ENCODE data around the gene EVA1C. TPM values are rescaled to one million over a fixed set of nuclear protein-coding genes. Genes with fewer than 3 reads are reported as not detected.
"Not testable (repeated sequence)": the region's sequence is repeated elsewhere in the genome, so short reads cannot be mapped to it uniquely, and the experiment has no call there.

The EVA1C gene
- total RNA-seq, 1 donor from 2014 or later: 5.0 TPM

DNA sequence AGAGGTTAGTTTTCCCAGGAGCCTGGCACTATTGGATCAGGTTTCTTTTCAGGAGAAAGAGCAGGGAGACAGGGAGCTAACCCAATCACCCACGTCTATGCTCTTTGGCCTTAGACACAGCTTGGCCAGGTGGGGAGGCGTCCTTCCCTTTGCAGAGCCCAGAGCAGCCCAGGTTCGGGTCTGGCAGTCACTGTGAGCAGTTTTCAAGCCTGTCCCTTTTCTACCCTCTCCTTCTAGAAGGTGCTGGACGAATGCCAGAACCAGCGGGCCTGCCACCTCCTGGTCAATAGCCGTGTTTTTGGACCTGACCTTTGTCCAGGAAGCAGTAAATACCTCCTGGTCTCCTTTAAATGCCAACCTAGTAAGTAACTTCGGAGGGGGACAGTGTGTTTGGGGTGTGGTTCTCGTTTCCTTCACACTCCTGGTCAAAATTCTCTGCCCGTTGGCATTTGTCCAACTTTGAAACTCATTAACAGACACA, 44.9 kb downstream of the EVA1C start:
- ATAC-seq: peak; percentile 75

DNA sequence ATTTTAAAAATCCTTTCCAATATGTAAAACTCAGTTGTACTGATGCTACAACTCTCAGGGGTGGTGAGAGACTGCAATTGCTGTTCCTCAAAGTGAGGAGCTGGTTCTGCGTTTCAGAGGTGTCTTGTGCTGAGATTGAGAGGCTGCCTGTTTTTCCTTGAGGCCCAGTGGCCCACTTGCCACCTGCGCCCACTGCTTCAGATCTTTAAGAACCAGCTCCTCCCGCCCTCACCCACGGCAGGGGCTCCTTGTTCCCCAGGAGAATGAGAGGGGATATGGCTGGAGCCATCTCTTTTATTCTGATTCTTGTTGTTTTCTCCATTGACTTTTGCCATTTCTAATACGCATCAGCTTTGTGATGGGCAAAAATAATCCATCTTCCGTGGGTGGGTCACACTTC, 45.5 kb downstream of the EVA1C start:
- no peak for ATAC-seq

More for the DNA sequence above, 44.9 kb downstream of the EVA1C start:
- DNase-seq (ENCODE audit: low spot score): peak; percentile 59

DNA sequence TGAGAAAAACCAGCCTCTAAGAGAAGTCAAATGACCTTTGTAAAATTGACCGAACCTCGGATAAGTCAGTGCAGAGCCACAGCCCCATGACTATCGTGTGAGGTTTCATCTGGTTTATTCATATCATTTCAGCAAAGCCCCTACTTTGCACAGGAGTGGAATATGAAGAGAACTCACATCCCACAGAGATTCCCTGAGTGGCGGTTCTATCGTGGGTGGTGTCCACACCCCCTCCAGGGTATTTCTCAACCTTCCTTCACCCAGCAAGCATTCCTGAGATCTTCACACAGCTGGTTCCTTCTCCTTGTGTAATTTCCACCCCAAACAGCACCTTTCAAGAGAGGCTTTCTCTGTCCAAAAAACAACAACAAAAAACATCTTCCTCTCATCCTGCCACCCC, 47.5 kb downstream of the EVA1C start:
- no peak for ATAC-seq

More for the DNA sequence above, 45.5 kb downstream of the EVA1C start:
- DNase-seq (ENCODE audit: low spot score): no peak

DNA sequence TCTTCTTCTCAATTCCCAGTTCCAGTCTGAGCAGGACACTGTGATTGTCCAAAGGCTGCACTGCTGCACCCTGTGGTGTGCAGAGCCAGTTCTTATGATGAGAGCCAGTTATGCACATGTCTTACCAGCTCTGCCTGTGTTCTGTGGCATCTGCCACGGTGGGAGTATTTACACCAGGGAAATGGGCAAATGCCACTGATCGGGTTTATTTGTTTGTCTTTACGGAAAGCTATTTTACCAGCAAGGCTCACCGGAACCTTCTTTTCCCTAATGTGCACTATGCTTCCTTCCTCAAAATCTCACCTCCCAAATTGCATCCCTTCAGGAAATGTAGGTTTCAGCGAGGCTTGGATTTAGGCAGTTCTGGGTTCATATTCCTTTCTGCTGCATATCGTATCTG, 49.0 kb downstream of the EVA1C start:
- no peak for ATAC-seq

More for the DNA sequence above, 47.5 kb downstream of the EVA1C start:
- no peak for DNase-seq (ENCODE audit: low spot score)

DNA sequence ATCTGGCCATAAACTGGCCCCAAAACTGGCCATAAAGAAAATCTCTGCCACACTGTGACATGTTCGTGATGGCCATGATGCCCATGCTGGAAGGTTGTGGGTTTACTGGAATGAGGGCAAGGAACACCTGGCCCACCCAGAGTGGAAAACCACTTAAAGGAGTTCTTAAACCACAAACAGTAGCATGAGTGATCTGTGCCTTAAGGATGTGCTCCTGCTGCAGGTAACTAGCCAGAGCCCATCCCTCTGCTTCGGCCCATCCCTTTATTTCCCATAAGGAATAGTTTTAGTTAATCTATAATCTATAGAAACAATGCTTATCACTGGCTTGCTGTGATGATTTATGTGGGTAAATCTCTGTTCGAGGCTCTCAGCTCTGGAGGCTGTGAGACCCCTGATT, 50.1 kb downstream of the EVA1C start:
- ATAC-seq: not testable (repeated sequence)

More for the DNA sequence above, 49.0 kb downstream of the EVA1C start:
- no peak for DNase-seq (ENCODE audit: low spot score)

DNA sequence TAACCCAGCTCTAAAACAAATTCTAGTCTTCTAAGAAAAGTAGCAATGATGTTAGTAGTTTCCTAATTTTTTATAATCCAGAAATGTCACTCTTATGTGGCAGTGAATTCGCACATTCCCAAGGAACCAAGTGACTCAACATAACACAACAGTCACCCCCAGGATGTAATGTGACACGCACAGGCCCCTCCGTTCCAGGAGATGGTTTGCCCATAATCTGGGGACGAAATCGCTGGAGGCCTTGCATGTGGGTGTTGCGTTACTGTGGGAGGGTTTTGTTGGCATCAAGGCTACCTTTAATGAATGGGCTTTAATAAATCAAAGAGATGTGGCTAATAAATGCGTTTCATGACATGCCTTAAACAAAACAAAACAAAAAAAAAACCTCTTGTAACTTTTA, 50.9 kb downstream of the EVA1C start:
- DNase-seq (ENCODE audit: low spot score): no peak
- ATAC-seq: no peak

More for the DNA sequence above, 50.1 kb downstream of the EVA1C start:
- not testable (repeated sequence) for DNase-seq (ENCODE audit: low spot score)

DNA sequence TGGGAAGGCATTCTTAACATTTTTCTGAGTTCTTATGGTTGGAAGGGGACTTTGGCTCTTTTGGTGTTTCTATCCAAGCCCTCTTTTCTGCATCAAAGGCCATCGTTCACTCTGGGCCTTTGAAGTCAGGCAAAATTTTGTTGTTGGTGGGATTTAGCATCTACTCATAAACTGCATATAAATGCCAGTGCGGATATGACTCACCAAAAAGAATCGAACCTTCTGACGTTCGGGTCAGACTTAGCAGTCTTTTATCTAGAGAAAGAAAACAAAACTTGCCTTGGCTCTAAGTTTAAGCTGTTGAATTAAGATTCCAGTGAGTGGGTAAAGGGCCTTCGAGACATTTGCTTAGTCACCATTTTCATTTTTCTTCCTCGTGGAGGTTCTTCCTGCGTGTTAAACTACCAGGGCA, 51.4 kb downstream of the EVA1C start:
- DNase-seq (ENCODE audit: low spot score) (no peak), ATAC-seq (no peak)

DNA sequence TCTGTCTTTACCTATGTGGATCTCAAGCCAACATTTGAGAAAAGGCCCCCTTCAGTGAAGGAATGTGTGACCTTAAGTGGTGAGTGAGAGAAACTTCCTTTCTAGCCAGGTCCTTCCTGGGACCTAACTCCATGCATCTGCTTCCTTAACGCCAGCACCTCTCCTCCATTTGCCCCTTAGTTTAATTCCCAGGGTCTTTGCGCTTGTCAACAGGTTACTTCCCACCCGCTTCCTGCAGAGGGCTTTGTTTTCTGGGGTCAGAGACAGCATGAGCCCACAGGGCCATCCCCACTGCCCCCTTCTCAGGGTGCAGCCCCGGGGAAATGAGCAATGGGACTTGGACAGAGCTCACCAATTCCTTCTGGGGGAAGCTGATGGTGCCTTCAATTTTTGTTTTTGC, 54.8 kb downstream of the EVA1C start:
- DNase-seq (ENCODE audit: low spot score) (no peak), ATAC-seq (no peak)

DNA sequence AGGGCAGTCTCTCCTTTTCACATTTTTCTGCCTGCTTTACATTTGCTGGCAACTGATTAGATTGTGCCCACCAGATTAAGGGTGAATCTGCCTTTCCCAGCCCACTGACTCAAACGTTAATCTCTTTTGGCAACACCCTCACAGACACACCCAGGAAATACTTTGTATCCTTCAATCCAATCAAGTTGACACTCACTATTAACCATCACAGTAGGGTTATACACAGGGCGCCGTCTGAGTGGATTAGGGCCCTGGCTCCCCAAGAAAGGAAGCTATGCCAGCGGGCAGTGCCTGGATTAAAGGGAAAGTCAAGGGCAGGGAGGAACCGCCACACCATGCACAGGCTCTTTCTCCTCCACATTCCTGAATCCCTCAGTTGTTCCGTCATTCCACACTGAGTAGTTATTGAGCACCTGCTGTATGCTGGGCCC, 56.2 kb downstream of the EVA1C start:
- no peak for ATAC-seq

DNA sequence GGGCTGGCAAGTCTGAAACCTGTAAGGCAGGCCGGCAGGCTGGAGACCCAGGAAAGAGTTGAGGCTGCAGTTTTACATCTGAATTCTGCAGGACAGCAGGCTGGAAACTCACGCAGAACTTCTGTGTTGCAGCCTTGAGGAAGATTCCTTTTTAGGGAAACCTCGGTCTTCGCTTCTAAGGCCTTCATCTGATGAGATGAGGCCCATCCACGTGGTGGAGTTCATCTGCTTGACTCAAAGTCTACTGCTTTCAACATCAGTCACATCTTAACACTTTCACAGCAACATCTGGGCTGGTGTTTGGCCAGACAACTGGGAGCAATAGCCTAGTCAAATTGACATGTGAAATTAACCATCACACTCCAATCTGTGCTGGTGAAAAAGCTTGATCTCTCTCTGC, 57.1 kb downstream of the EVA1C start:
- ATAC-seq (no peak), DNase-seq (ENCODE audit: low spot score) (no peak)

More for the DNA sequence above, 56.2 kb downstream of the EVA1C start:
- no peak for DNase-seq (ENCODE audit: low spot score)

DNA sequence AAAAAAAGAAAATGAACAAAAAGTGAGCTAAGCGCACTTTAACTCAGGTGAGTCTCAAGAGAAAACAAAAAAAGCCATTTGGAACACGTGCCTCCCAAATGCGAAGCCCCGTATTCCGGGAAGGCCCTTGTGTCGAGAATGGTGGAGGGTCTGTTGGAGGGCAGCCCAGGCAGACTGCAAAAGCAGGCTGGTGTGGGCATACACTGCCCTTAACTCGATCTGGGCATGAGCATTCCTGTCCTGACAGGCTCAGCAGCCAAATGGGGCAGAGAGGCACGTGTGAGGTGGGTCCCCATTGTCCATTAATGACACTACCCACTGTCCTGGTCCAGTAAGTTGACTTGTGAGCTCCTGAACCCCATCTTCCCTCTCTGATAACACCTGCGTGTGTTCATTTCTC, 57.7 kb downstream of the EVA1C start:
- ATAC-seq (no peak), DNase-seq (ENCODE audit: low spot score) (no peak)

DNA sequence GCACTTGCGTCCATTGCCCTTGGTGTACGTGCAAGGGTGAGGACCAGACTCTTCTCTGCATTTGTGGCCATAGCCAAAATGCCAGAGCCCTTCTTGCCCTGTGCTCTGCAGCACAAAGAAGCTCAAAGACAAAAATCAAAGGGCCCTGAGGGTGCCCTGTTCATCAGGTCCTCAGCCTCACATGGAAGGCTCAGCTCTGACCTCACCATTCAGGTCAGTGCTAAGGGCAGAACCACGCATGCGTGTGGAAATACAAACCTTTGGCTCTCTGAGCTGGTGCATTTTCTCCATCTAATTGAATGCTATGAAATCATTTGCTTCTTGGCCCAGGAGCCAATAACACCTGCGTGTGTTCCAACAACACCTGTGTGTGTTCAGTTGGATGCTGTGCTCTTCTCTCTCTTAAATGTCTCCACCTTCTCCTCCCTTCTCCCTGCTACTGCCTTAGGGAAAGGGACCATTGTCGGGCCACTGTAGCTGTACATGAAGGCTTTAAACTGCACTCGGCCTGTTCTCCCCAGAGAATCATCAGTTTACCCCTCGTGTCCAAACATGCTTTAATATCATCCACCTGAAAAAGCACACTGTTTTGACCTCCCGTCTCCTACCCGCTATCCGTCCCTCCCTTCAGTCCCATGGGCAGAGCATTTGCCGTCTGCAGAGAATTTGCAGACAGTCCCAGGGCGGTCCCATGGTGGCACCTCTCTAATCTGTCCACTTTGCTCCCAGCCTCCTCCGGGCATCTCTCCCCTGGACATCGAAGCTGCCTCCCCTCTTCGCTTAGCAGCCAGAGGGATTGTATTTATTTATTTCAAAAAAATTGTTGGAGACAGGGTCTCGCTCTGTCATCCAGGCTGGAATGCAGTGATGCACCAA, 60.6 kb downstream of the EVA1C start:
- no peak for DNase-seq (ENCODE audit: low spot score)
- ATAC-seq: no peak

DNA sequence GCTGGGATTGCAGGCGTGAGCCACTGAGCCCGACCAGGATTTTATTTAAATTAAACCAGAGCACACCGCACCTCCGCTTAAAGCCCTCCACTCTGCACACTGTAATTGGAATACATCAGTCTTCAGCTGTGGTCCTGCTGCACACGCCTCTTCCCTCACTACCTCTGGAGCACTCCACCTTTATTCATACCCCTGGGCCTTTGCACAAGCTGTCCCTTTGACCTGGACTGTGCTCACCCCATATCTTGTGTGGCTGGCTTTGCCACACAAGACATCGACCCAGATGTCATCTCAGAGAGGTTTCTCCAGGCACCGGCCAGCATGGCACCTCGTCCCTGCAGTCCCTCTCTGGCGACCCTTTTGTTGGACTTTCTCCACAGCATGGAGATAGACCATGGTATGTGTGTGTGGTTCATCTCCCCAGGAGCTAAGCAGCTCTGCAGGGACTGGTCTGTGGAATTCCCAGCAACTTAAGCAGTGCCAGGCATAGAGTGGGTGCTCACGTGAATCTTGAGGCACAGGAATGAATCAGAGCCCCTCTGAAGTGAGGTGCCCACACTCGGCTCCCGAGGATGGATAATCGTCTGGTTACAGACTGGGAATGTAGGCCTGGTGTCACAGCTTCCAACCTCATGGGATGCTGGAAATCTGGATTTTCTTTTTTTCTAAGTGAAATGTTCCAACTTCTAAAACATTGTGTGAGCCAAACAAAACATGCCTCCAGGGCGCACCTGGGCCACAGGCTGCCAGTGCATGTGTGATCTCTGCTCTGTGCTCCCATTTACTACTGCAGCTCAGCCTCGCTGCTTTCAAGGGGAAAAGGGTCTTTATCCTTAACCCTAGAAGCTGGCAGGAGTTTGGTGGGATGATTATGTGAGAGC, 61.9 kb downstream of the EVA1C start:
- DNase-seq (ENCODE audit: low spot score) (no peak), ATAC-seq (no peak)

DNA sequence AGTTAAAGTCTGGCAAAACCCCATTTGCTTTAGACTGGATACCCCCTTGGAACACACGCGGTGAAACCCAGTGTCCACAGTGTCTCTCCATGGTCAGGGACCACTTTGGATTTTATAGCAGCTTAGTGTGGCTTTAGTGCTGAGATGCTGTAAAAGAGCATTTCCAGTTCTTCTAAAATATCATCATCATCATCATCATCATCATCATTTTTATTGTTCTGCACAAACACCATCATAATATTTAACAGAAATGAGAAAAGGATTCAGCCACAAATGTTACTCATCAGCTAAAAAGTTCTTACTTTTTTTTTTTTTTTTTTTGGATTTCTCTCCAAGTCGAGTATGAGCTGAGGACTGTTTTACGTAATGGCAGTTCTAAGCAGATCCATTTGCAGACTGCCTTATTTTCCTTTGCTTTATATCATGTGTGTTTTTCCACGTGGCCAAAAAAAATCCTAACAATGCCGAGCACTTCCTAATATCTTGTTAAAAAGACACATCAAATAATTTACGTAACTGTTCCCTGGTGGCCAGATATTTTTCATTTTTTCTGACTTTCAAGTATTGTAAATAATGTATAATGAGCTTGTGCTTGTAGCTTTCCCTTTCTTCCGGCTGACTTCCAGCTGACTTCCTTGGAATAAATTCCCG, 62.8 kb downstream of the EVA1C start:
- ATAC-seq: no peak
- no peak for DNase-seq (ENCODE audit: low spot score)

DNA sequence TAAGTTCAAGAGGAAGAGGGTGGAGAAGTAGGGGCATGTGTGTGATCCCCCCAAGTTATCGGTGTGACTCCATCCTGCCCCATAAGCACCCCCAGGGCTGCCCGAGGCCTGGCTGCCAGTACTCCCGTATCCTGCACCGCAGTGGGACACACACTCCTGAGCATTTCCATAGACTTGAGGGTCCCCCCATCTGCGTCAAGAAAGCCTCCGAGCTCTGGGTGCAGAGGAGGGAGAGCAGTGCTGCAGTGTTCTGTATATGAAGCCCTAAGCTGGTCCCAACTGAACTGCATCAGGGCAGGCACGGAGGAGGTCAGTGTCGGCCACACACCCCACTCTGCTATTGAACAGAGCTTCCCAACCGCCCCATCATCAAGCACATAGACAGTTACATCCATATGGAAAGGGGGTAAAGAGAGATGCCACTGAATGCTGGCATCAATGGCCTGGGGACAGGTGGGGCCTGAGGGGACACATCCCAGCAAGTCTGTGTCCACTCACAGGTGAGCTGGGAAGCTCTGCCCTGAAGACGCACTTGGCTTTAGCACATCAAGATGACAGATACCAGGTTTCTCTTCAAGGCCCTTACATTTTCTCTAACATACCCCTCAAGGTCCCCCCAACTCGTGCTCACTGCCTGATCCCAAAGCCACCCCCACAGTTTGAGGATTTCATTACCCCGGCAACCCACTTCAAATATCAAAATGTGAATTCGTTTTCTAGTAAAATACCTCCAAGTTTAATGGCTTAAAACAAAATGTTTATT, 64.3 kb downstream of the EVA1C start:
- DNase-seq (ENCODE audit: low spot score) (no peak), ATAC-seq (no peak)

DNA sequence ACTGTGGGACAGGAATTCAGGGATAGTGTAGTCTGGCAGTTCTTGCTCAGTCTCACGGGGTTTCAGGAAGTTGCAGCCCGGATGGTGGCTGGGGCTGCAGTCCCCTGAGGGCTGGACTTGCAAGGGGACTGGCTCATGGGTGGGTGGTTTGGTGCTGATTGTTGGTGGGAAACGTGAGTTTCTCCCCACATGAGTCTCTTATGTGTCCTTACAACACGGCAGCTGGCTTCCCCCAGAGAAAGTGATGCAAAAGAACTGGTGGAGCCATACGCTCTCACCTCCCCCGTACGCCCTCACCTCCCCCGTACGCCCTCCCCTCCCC, 64.9 kb downstream of the EVA1C start:
- ATAC-seq: no peak

DNA sequence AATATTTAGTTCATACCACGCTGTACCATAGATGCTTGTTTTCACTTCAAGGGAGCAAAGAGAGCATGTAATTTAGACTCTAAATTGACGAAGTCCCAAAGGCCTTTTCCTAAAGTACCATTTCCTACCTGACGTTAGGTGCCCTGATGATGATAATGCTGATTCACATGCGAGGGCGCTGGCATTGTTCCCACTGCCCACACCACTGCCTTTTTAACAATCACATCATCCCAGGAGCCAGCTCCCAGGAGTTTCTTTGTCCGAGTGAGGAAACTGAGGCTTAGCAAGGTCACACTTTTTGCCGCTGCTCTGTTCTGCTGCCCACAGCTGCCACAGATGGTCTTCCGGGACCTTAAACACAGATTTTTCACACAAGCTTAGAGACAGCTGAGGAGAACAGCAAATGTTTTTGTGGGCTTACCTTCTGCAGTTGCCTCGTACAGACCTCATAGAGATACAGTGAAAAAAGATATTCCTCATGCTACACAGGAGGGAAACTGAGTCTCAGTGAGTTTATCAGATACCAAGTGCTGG, 69.4 kb downstream of the EVA1C start:
- no peak for ATAC-seq
- DNase-seq (ENCODE audit: low spot score): no peak

More for the DNA sequence above, 64.9 kb downstream of the EVA1C start:
- DNase-seq (ENCODE audit: low spot score): no peak

DNA sequence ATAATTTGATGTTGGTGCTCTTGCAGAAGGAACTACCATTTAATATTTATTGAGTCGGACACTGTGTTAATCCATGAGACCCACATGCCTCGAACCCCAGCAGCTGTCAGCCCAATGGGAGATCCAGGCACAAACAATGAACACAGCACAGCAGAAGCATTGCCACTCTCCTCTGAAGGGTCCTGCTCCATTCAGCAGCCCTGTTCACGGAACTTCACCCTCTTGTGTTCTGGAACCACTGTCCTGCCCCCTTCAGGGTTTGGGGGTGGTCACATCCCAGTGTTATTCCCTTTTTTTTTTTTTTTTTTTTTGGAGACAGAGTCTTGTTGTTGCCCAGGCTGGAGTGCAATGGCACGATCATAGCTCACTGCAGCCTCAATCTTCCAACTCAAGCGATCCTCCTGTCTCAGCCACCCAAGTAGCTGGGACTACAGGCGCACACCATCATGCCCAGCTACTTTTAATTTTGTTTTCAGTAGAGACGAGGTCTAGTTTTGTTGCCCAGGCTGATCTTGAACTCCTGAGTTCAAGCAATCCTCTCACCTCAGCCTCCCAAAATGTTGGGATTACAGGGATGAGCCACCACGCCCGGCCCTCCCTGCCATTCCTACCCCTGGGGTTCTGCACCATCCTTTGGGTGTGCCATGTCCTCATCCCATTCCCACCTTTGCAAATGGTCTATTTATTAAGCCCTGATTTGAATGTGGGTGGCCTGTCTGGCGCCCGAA, 70.2 kb downstream of the EVA1C start:
- ATAC-seq (no peak), DNase-seq (ENCODE audit: low spot score) (no peak)

DNA sequence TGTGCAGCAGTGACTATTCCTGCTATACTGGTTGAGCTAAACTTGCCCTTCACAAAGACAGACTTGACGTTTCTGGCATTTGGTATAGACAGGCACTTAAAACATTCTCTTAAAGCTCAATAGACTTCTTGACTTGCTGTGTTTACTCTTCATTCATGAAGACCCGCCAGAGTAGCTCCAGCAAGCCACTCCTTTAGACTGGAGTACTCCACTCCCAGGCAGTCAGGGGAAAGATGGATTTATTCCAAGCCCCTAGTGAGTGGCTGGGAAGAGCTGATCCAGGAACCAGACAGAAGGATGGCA, 70.7 kb downstream of the EVA1C start:
- no peak for DNase-seq (ENCODE audit: low spot score)
- ATAC-seq: no peak

Data from left lobe of liver (tissue), 2 donors.